Measurements from ENCODE around the gene MARK3.
"Not testable (repeated sequence)": the region's sequence is repeated elsewhere in the genome, so short reads cannot be mapped to it uniquely, and the experiment has no call there.

Gene MARK3

DNA sequence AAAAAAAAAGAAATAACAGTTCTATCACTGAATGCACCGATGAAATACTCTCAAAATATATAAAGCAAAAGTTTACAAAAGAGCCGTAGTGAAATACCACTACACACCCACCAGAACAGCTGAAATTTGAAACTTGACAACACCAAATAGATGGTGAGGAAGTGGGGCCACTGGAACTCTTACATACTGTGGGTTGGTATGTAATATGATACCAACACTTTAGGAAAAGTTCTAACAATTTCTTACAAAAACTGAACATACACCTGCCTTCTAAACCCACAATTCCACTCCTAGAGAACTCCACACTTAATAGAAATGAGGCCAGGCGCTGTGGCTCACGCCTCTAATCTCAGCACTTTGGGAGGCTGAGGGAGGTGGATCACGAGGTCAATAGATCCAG lies 37.1 kb upstream of the MARK3 start:
- Histone ChIP-seq H3K9me3 (no peaks in the 10 kb centered on the region), H3K4me3 (no peak overlapping the region), H3K27me3 (no peaks in the 10 kb centered on the region), H3K4me1 (no peaks in the 10 kb centered on the region), H3K36me3 (peaks cover 17 to 21% (median 17%) of the 10 kb centered on the region in 3 donors), H3K27ac (no peak overlapping the region)
- intact Hi-C loops (cut with DNase I; ENCODE audit: low total_unique reads) = no loop called here
- no peak for DNase-seq
- TF ChIP-seq, protein P1, sequence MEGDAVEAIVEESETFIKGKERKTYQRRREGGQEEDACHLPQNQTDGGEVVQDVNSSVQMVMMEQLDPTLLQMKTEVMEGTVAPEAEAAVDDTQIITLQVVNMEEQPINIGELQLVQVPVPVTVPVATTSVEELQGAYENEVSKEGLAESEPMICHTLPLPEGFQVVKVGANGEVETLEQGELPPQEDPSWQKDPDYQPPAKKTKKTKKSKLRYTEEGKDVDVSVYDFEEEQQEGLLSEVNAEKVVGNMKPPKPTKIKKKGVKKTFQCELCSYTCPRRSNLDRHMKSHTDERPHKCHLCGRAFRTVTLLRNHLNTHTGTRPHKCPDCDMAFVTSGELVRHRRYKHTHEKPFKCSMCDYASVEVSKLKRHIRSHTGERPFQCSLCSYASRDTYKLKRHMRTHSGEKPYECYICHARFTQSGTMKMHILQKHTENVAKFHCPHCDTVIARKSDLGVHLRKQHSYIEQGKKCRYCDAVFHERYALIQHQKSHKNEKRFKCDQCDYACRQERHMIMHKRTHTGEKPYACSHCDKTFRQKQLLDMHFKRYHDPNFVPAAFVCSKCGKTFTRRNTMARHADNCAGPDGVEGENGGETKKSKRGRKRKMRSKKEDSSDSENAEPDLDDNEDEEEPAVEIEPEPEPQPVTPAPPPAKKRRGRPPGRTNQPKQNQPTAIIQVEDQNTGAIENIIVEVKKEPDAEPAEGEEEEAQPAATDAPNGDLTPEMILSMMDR (IDR thresholded peaks at IDR 0.05) = no peak

- H3K9me3 ChIP-seq = no peaks in the 10 kb centered on the region
- TF ChIP-seq, protein P1 (IDR thresholded peaks at IDR 0.05) = no peak
- peaks cover 0 to 3% (median 2%) of the 10 kb centered on the region in 3 donors for H3K36me3 ChIP-seq
- DNase-seq = no peak
- intact Hi-C loops (cut with DNase I; ENCODE audit: low total_unique reads) = no loop called here
- no peaks in the 10 kb centered on the region for H3K4me1 ChIP-seq
- no peak overlapping the region for H3K4me3 ChIP-seq
- no peak overlapping the region for H3K27ac ChIP-seq
- no peaks in the 10 kb centered on the region for H3K27me3 ChIP-seq
These were observed 35.2 kb upstream of the MARK3 start for GRCh38 chr14:103349982-103350381.

- Histone ChIP-seq H3K36me3 (no peaks in the 10 kb centered on the region), H3K27ac (no peak overlapping the region), H3K9me3 (no peaks in the 10 kb centered on the region), H3K4me1 (no peaks in the 10 kb centered on the region), H3K4me3 (no peak overlapping the region), H3K27me3 (peaks cover 0 to 9% of the 10 kb centered on the region in 2 donors)
- no peak for DNase-seq
- intact Hi-C loops (cut with DNase I; ENCODE audit: low total_unique reads) = no loop called here
- TF ChIP-seq, protein P1 (IDR thresholded peaks at IDR 0.05) = no peak
These were observed 31.9 kb upstream of the MARK3 start for GRCh38 chr14:103353362-103353761.

DNA sequence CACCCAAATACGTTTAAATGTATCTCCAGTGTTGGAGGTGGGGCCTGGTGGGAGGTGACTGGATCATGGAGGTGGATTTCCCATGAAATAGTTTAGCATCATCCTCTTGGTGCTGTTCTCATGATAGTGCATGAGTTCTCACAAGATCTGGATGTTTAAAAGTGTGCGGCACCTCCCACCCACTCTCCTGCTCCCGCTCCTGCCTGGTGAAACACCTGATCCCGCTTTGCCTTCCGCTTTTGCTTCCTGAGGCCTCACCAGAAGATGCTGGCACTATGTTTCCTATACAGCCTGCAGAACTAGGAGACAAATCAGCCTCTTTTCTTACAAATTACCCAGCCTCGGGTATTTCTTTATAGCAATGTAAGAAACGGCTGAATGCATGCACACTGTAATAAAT lies 31.1 kb upstream of the MARK3 start:
- Histone ChIP-seq H3K27me3 (peaks cover 0 to 12% of the 10 kb centered on the region in 2 donors), H3K9me3 (no peaks in the 10 kb centered on the region), H3K4me3 (no peak overlapping the region), H3K36me3 (no peaks in the 10 kb centered on the region), H3K4me1 (no peaks in the 10 kb centered on the region), H3K27ac (no peak overlapping the region)
- TF ChIP-seq, protein P1 (IDR thresholded peaks at IDR 0.05) = no peak
- intact Hi-C loops (cut with DNase I; ENCODE audit: low total_unique reads) = no loop called here
- DNase-seq = no peak

DNA sequence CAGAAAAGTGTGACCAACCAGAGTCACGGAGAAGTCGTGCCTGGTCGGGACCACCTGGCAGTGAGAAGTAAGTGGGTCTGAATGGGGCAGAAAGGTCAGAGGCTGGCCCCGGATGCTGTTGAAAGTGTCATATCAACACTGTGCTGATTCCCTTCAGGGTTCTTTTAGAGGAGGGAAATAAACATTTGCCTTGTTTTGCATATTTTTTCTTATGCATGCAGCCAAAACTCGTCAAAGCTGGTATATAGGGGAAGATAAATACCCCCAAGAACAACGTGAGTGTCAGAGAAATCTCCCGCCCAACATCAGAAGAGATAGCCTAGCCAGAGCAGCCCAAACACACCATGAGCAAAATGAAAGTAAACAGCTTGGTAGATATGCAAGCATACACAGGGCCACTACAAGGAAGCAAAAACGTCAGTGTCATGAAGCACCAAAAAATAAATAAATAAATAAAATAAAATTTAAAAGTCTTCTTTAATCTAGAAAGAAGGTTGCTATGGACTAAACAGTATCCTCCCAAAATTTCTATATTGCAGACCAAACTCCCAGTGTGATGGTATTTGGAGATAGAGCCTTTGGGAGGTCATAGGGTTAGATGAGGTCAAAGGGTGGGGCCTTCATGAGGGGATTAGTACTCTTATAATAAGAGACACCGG lies 29.1 kb upstream of the MARK3 start:
- no peaks in the 10 kb centered on the region for H3K4me1 ChIP-seq
- no peak for DNase-seq
- no peaks in the 10 kb centered on the region for H3K9me3 ChIP-seq
- intact Hi-C loops (cut with DNase I; ENCODE audit: low total_unique reads) = no loop called here
- H3K4me3 ChIP-seq = no peak overlapping the region
- H3K27ac ChIP-seq = no peak overlapping the region
- H3K27me3 ChIP-seq = peaks cover 0 to 12% of the 10 kb centered on the region in 2 donors
- H3K36me3 ChIP-seq = no peaks in the 10 kb centered on the region
- TF ChIP-seq, protein P1 (IDR thresholded peaks at IDR 0.05) = no peak

- H3K4me1 ChIP-seq; H3K9me3 ChIP-seq; H3K4me3 ChIP-seq; H3K27ac ChIP-seq; intact Hi-C loops (cut with DNase I; ENCODE audit: low total_unique reads); DNase-seq; H3K36me3 ChIP-seq: not testable (repeated sequence)
- H3K27me3 ChIP-seq = peaks cover 0 to 12% of the 10 kb centered on the region in 2 donors
These were observed 27.7 kb upstream of the MARK3 start for GRCh38 chr14:103357552-103357951.
